CD4-positive, alpha-beta T cell treated with Interleukin-6 for 4 hours (primary cell): ENCODE results near the gene DACH1.

ENCODE experiments used
- DNase-seq: peaks from one replicate; pipeline ENCODE4 v3.0.0-alpha.2; 2020; ENCODE audit warnings: mixed read lengths

Gene DACH1

DNA sequence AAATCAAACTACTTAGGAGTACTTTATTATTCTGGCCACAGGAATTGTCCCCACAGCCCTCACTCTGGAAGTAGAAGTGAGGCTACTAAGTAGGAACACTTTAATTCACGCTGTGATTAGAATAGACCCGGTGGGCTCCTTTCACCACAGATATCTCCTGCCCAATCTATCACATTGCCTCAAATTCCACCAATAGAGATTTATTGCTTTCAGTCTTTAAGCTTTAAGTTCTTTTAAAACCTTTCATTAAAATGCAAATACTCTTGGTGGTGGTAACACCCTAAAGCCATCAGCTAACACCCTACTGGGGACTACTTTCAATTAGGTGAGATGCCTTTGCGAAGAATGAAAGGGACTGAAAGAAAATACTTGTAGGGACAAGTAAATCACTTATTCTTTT, 181.9 kb downstream of the DACH1 start:
- DNase-seq, result no peak

DNA sequence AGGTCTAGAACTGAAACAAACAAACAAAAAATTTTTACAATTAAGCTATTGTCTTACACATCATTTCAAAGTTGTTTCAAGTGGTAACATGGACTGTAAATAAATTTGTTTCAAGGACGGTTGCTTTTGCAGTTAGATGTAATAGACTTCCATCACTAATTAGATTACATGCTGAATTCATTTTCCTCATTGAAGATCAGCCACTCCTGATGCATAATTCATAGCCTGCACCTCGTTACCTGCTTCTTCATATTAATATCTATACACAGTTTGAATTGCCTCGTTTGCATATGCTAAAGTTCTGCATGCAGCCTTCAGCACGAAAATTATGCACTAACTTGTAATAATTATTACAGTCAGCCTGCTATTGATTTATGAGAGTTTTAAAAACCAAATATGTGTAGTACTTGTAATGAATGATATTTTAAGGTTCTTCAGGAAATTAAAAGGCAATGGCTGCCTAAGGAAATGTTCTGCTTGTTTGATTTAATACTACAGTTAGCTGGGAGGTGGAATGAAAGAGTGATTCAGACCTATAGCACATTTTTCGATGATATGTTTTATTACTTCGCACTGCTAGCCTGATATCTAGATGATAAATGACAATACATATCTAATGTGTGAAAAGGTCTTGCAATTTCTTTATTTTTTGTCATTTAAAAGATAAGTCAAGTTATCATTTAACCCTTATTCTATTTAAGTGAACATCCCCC, 184.9 kb downstream of the DACH1 start:
- DNase-seq, result no peak

DNA sequence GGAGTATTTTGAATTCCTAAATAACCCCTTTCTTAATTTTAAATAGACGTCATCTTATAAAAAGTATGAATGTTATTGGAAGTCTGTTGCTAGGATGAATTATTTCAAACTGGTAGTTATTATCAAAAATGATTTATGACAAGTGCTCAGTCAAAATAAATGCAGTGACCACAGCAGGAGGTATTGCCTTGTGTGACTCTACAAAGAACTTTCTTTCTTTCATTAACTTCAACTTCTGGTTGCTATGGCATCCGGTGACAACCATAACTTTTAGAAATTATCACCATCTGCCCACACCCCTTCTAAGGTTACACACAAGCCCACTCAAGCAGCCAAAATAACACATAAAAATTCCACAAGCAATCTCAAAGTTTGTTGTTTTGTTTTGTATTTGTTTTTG, 189.9 kb downstream of the DACH1 start:
- DNase-seq, result no peak

DNA sequence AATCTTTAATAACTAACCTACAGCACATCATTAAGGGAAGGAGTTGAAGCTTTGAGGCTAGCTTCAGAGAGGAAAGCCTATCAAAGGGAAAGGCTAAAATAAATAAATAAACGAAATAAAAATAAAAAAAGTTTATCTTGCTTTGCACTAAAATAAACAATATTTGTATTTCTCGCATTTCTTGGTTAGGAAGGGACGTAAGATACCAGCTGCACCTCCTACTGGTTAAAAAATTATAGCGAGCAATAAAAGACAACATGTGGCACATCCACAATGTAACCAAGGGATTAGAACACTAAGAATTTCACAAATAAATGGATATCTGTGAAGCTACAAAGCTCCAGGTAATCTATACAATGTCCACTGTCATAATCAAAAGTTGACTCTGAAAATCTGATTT, 194.5 kb downstream of the DACH1 start:
- DNase-seq, result no peak

GRCh38 chr13:71663431-71663830, 203.6 kb downstream of the DACH1 start:
- DNase-seq, result no peak

DNA sequence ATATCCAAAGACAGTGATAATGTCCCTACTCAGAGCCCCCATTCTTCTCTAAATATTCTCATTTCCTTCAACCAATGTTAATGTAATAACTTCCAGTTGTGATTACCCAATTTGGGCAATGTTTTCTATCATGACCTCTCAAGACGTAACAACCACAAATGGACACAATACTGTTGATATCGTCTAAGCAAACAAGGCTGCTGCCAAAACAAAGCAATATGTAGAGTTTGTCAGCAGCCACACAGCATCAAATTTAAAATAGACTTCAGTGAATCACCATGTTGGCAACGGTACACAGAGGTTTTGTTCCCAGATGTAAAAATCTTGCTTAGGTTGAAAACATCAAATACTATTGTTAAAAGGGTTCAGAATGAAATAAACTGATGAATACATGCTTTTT, 205.1 kb downstream of the DACH1 start:
- no peak for DNase-seq

- no peak for DNase-seq
Observed at GRCh38 chr13:71659404-71659803, 207.6 kb downstream of the DACH1 start.

DNA sequence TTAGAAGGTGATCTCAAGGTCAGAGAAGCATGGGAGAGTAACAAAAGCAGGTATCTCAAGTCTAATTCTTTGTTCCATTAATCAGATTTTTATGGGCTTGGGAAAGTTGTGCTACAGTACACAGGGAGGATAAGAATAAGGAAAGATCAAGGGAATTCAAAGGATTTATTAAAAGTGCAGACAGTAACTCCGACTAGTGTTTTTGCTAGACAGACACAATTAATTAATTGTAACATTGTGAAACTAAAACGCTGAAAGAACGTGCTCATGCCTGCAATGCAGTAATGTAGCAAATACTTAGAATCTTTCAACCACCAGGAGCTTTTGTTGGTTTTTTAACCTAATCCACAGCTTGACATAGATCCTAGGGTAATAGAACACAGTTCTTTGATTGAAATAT, 221.5 kb downstream of the DACH1 start:
- DNase-seq, result no peak

- no peak for DNase-seq
Observed at GRCh38 chr13:71644579-71644978, 222.4 kb downstream of the DACH1 start.

- no peak for DNase-seq
Observed at GRCh38 chr13:71643448-71643860, 223.6 kb downstream of the DACH1 start.

- no peak for DNase-seq
Observed at GRCh38 chr13:71638751-71639150, 228.3 kb downstream of the DACH1 start.

- DNase-seq, result no peak
Observed at GRCh38 chr13:71634602-71635443, 232.2 kb downstream of the DACH1 start.

DNA sequence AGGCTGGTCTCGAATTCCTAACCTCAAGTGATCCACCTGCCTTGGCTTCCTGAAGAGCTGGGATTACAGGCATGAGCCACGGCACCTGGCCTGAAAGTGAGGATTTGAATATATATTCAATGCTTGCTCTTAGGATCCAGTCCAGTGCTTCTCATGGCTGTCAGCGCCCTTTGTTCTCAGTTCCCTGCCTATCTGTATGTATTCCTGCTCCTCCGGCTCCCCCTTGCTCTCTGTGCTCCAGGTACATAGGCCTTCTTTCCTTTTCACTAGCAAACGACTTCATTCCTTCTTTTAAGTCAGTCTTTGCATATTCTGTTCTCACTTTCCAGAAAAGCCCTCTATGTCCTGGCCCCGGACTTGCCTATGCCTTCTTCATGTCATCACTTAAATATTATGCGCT, 232.8 kb downstream of the DACH1 start:
- DNase-seq, result no peak

DNA sequence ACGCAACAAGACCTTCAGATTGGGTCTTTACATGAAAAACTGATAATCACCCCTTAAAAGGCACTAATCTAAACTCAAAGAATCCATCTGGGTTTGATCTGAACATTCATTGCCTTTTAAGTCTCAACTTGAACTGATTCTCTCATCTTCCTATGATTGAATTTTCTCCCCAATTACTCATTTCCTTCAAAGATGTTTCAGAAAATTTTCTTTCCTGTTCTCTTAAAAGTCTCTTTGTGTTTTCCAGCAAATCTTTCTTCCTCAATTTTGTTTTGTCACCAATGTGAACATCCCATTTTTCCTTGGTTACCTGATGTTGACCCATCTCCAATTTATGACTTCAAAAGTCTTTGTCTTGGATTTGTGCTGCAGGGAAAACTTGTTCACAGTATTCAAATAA, 234.3 kb downstream of the DACH1 start:
- DNase-seq, result no peak

DNA sequence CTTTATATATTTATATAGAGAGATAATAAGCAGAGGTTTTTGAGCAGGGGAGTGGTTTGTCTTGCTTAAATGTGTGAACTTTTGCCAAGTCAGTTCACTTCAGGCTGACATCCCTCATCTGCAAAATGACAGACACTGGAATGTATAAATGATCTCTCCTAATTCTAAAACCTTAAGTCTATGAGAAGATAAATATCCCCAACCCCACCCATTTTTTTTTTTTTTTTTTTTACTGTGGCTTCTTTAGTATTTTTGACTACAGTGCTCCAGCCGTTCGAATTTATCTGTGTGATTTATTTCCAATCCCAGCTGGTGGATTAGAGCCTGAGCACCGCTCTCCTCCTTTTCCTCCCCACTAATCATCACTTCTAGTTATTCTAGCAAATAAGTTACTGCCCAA, 234.8 kb downstream of the DACH1 start:
- no peak for DNase-seq

GRCh38 chr13:71629167-71629566, 237.8 kb downstream of the DACH1 start:
- DNase-seq, result no peak

- DNase-seq, result no peak
Observed at GRCh38 chr13:71626421-71627117, 240.4 kb downstream of the DACH1 start.

DNA sequence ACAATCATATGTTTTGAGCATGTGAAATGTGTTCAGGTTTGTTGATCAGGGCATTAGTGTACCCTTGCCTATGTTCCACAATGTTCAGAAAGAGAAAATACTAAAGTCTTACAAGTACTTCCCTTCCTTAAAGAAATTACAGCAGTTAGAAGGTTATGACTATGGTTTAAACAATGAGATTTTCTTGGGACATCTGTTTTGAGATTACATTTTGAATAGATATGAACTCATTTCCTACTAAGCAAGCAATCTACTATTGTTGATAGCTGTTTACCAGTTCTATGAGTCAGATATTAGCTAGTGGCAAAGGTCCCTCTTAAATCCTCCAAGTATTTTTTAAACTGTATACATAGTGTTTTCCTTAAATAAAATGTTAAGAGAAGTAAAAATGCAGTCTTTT, 241.3 kb downstream of the DACH1 start:
- no peak for DNase-seq

DNA sequence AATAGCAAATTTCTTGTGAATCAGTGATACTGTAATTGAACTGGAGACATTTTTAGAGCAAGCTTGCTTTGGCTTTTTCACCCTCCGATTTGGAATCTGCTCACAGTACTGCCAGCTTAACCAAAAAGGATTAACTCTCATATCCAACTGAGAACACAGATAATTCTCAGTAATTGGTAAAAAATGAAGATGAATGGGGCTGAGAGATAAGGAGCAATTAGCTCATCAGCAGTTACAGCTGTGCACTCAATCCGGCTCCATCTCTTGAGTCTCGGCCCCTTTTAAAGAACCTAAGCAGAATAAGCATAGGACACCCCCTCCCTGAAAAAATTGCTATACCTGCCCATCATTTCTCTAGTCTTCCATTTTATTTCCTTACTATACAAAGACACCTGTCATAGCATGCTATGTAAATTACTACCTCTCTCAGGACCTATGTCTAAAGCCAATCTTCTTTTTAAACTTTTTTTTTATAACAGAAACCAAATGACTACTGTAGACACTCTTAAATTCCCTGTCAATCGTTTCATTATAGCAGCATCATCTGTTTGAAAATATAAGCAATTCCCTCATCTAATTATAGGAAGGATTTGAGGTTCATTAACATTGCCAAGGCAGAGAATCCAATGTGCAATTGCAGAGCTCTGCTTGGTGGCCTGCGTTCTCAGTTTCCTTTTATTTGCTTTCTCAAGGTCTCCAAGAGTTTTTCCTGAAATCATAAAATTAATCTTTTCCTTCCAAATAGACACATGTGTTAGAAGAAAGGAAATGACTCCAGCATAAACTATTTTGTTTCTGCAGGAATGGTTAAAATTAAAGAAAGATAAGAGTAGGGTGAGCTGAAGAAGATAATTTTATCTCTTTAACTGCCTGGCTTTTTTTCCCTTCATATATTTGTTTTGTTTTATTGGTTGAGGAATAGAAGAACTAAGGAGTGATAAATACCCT, 242.1 kb downstream of the DACH1 start:
- DNase-seq, result no peak

- DNase-seq, result no peak
Observed at GRCh38 chr13:71621174-71622124, 245.6 kb downstream of the DACH1 start.

DNA sequence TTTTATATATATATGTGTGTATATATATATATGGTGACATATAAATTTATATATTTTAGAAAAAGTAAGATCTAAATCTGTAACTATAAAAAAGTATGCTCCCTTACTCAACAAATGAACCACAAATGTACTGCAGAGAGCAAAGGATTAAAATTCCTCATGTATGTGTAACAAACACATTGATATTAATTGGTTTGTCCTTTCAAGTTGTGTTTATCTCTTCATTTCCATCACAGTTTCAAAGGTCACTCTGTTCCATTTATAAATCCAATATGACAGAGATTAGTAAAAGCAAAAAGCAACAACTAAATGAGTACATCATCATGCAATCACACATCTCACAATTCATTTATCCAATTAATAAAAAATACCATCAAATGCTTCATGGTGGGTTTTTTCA, 247.9 kb downstream of the DACH1 start:
- DNase-seq, result no peak
